K562 (cell line): ENCODE data around the gene SLCO3A1. TPM values are rescaled to one million over a fixed set of nuclear protein-coding genes. Genes with fewer than 3 reads are reported as not detected.

Source experiments
- ATAC-seq: fragments of 200-7000 bp; cut with Tn5 transposase; 3 replicates; pipeline ENCODE4 v1.9.1; 2020; ENCODE audit warnings: moderate library complexity
- BruUV-seq: library from RNA; stranded (reverse); fragments of 400-500 nt; replicated peaks from 2 replicates; lab custom pipeline; 2021; lab: Mats Ljungman, UMichigan
- CTCF ChIA-PET: fragments of 300-600 bp; formaldehyde crosslinking; extraction: SDS; loops from one replicate; lab custom pipeline; 2021; ENCODE audit warnings: low intra/inter-chr PET ratio; lab: Yijun Ruan, JAX
- POLR2A ChIA-PET: fragments of 300-600, 350-650 bp; sonication (Branson Sonifier 250); formaldehyde crosslinking; extraction: SDS; loops from one replicate; lab custom pipeline; 2021; ENCODE audit warnings: antibody characterized with exemption, inconsistent platforms; lab: Yijun Ruan, JAX
- DNase-seq, 4 experiments: peaks; one replicate each; pipeline versions ENCODE4 v3.0.0 to v3.0.0-alpha.2; 2011 to 2018; ENCODE audit warnings: low spot score in 3 of 4, mixed read lengths in 3 of 4; ENCODE audit errors: extremely low read depth in 1 of 4
- FAIRE-seq: peaks from 2 replicates; lab custom pipeline; 2011; peaks lifted over from hg19 to GRCh38; lab: Jason Lieb, UNC
- H2AFZ ChIP-seq: 2 replicates; pipeline ENCODE4 v1.6.0; 2011; ENCODE audit warnings: low read depth, low read length, control low read depth, inconsistent platforms
- H3K27ac ChIP-seq: fragments of 200-600 bp; 3 replicates; pipeline ENCODE4 v1.8.0; 2011; ENCODE audit warnings: low read depth, mild to moderate bottlenecking, control low read depth, inconsistent platforms, low read length, moderate library complexity, mixed read lengths; ENCODE audit errors: extremely low read depth
- H3K27me3 ChIP-seq, 2 experiments: fragments of 300-600 bp in 1 of 2; 2 replicates in 1 of 2; 3 replicates in 1 of 2; pipeline versions ENCODE4 v1.6.0 to v1.8.0; 2011; ENCODE audit warnings: inconsistent platforms in 2 of 2, low read length in 2 of 2, mild to moderate bottlenecking in 1 of 2, mixed read lengths in 1 of 2, moderate library complexity in 1 of 2; ENCODE audit not compliant: control insufficient read depth in 2 of 2, insufficient read depth in 2 of 2
- H3K36me3 ChIP-seq: fragments of 300-600 bp; 3 replicates; pipeline ENCODE4 v1.8.0; 2011; ENCODE audit warnings: mild to moderate bottlenecking, low read length, inconsistent platforms; ENCODE audit not compliant: control insufficient read depth, insufficient read depth
- H3K4me1 ChIP-seq, 2 experiments: fragments of 200-600 bp in 1 of 2; replicated peaks in 1 of 2; 2 replicates in 1 of 2; 3 replicates in 1 of 2; pipeline versions ENCODE4 v1.5.1 to v1.8.0; 2011; ENCODE audit warnings: inconsistent platforms in 2 of 2, low read length in 2 of 2, mild to moderate bottlenecking in 1 of 2, mixed read lengths in 1 of 2, moderate library complexity in 1 of 2; ENCODE audit not compliant: control insufficient read depth in 2 of 2, insufficient read depth in 2 of 2
- H3K4me2 ChIP-seq: 2 replicates; pipeline ENCODE4 v1.6.1; 2011; ENCODE audit warnings: low read length, control low read depth, inconsistent platforms, mixed read lengths; ENCODE audit not compliant: insufficient read depth
- H3K4me3 ChIP-seq: fragments of 200-600 bp; sonication (generic), shearing (Covaris generic); 2 replicates; pipeline ENCODE4 v1.5.1; 2016; ENCODE audit warnings: control low read depth, inconsistent platforms
- H3K79me2 ChIP-seq: fragments of 200-600 bp; 3 replicates; pipeline ENCODE4 v1.8.0; 2011; ENCODE audit warnings: low read length, inconsistent platforms; ENCODE audit not compliant: control insufficient read depth, insufficient read depth
- H3K9ac ChIP-seq, 2 experiments: 2 replicates each; pipeline versions ENCODE4 v1.6.0 to v1.6.1; 2011; ENCODE audit warnings: low read depth in 2 of 2, low read length in 2 of 2, control low read depth in 1 of 2, inconsistent platforms in 1 of 2, mild to moderate bottlenecking in 1 of 2, mixed read lengths in 1 of 2; ENCODE audit not compliant: insufficient read depth in 1 of 2
- H3K9me1 ChIP-seq: one replicate; pipeline ENCODE4 v1.6.0; 2011; ENCODE audit warnings: inconsistent platforms, mild to moderate bottlenecking, low read length, moderate library complexity; ENCODE audit not compliant: control insufficient read depth, insufficient read depth
- H3K9me3 ChIP-seq: replicated peaks from 2 replicates; pipeline ENCODE4 v1.5.1; 2011; ENCODE audit warnings: low read depth, low read length, inconsistent platforms; ENCODE audit not compliant: control insufficient read depth, insufficient read depth
- H4K20me1 ChIP-seq: replicated peaks from 2 replicates; pipeline ENCODE4 v1.6.1; 2011; ENCODE audit warnings: low read length, inconsistent platforms, mixed read lengths; ENCODE audit not compliant: control insufficient read depth, insufficient read depth
- C11orf30 ChIP-seq: fragments of 450-650 bp; IDR thresholded peaks from 2 replicates; pipeline ENCODE4 v1.6.1; 2016; ENCODE audit warnings: low read depth, mild to moderate bottlenecking
- EGR1 ChIP-seq: fragments of 450-650 bp; conservative IDR thresholded peaks from 2 replicates; pipeline ENCODE4 v1.6.1; 2017; ENCODE audit warnings: mild to moderate bottlenecking
- ILF3 ChIP-seq: fragments of 450-650 bp; IDR thresholded peaks from 2 replicates; pipeline ENCODE4 v1.6.1; 2018; ENCODE audit warnings: antibody characterized with exemption, mild to moderate bottlenecking, moderate library complexity, borderline replicate concordance
- MIER1 ChIP-seq: fragments of 450-650 bp; IDR thresholded peaks from 2 replicates; pipeline ENCODE4 v1.6.1; 2016; ENCODE audit warnings: antibody characterized with exemption, mild to moderate bottlenecking, low read depth
- NFIX ChIP-seq: fragments of 250-450 bp; sonication (Bioruptor Pico); IDR thresholded peaks from 2 replicates; pipeline ENCODE4 v1.4.0; 2020; ENCODE audit warnings: low read depth, mild to moderate bottlenecking, moderate library complexity
- NFYB ChIP-seq: IDR thresholded peaks from 2 replicates; pipeline ENCODE4 v1.6.1; 2011; ENCODE audit warnings: mild to moderate bottlenecking, moderate library complexity; ENCODE audit not compliant: insufficient read length; ENCODE audit errors: extremely low read depth
- NR2C2 ChIP-seq, 2 experiments: fragments of 200-800 bp in 1 of 2; sonication (Bioruptor generic) in 1 of 2; sonication (generic) in 1 of 2; formaldehyde crosslinking in 1 of 2; IDR thresholded peaks; 2 replicates each; pipeline versions ENCODE4 v1.6.1 to v1.8.0; 2016 to 2022; ENCODE audit warnings: mild to moderate bottlenecking in 1 of 2, missing compliant biosample characterization in 1 of 2, missing genetic modification characterization in 1 of 2, missing genetic modification reagents in 1 of 2
- RBM15 ChIP-seq: fragments of 200-400 bp; formaldehyde crosslinking; IDR thresholded peaks from 2 replicates; pipeline ENCODE4 v1.6.1; 2018; ENCODE audit warnings: mild to moderate bottlenecking, low read length, moderate library complexity; ENCODE audit not compliant: insufficient read depth
- ZNF644 ChIP-seq: fragments of 200-800 bp; sonication (Bioruptor generic); IDR thresholded peaks from 2 replicates; pipeline ENCODE4 v1.6.1; 2016; ENCODE audit warnings: low read depth, missing genetic modification characterization, missing compliant biosample characterization
- ZNF699 ChIP-seq: fragments of 250-450 bp; sonication (Bioruptor Pico); IDR thresholded peaks from 2 replicates; pipeline ENCODE4 v1.8.0; 2021; ENCODE audit warnings: mild to moderate bottlenecking, moderate library complexity; ENCODE audit not compliant: insufficient replicate concordance
- WGBS: fragments of 100-300 bp; shearing (Covaris generic); methylation state at CpG from one replicate; pipeline ENCODE4 v1.1.6; 2016; ENCODE audit warnings: low coverage, mixed read lengths; ENCODE audit not compliant: insufficient coverage; ENCODE audit errors: missing lambda C conversion rate; 5-methylcytosine and 5-hydroxymethylcytosine counted together
- in situ Hi-C: fragments of 300-500 bp; cut with MboI; formaldehyde crosslinking; loops from 4 replicates; pipeline ENCODE4 v1.15.0; 2018; ENCODE audit warnings: inconsistent platforms, mixed read lengths
- intact Hi-C: fragments of 100-400 bp; cut with micrococcal nuclease; formaldehyde crosslinking; loops from 2 replicates; pipeline ENCODE4 v1.14.2; 2022
- polyA plus RNA-seq, 8 experiments: library from polyadenylated mRNA; depleted of rRNA in 4 of 8; stranded (reverse) in 5 of 8; unstranded in 3 of 8; fragments of >200 nt; fragmentation: Nextera tagmentation in 2 of 8; fragmentation: Illumina TruSeq in 1 of 8; extraction: Ambion mirVana in 2 of 8; extraction: Trizol in 1 of 8; gene quantifications; 2 replicates each; pipeline versions ENCODE4 v1.2.1 to v1.2.3, GENCODE V29; 2011 to 2014; ENCODE audit warnings: inconsistent platforms in 1 of 8, missing spikeins in 1 of 8
- total RNA-seq, 7 experiments: library from RNA; depleted of rRNA in 6 of 7; stranded (reverse); fragments of >200 nt in 6 of 7; fragmentation: Illumina TruSeq in 2 of 7; extraction: Trizol in 2 of 7; gene quantifications; 2 replicates each; pipeline versions ENCODE4 v1.2.1 to v1.2.3, GENCODE V29; 2011 to 2021; ENCODE audit warnings: low replicate concordance in 1 of 7
- TF ChIP-seq, protein P1 (sequence below): fragments of 150-350 bp; conservative IDR thresholded peaks from 2 replicates; pipeline ENCODE4 v1.6.1; 2014; ENCODE audit warnings: low read length

Gene SLCO3A1
- total and polyA plus RNA-seq, 9 of the 15 experiments (the other 6 are each of a cell fraction or from before 2014, with no cell fraction given) = 0.01 to 0.84 (median 0.06) TPM; not detected in 3

DNA sequence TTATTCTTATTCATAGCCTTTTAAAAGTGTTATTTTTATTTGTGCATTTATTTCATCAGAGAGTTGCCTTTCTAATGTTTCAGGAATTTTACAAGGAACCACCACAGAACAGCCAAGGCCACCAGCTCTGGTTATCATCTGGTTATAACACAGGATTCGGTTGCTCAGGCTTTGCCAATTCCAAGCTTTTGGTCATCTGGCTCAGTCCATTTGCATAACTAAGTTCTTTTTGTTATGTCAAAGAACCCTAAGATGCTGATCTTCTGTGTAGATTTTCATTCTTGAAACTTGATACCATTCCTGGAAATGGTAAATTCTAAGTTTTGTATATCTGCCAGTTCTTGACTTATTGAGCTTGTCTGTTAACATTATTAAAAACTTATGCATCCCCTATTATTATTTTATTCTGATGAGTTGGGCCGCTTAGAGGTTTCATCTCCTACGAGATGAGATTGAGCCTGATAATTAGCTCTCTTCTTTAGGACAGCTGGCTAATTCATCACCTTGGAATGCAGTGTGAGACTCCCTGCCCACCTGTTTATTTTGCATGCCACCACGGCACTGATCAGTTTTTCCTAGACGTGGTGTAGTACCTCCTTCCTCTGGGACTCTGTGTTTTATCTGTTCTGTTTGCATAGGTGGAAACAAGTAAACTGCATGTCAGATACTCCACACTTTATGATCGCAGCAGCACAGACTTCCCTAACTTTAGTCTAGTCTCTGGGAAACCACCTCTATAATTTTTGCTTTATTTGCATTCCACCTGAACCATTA lies 264.8 kb downstream of the SLCO3A1 start:
- CTCF ChIA-PET = no interaction called here
- WGBS = under 1% methylated on average over 6 of the region's 6 CpGs

More for the DNA sequence above, 264.8 kb downstream of the SLCO3A1 start:
- Histone ChIP-seq H3K4me3 (no peak overlapping the region), H2AFZ (no peak overlapping the region), H3K36me3 (no peaks in the 10 kb centered on the region), H4K20me1 (no peaks in the 10 kb centered on the region), H3K4me1 (no peaks in the 10 kb centered on the region), H3K79me2 (no peaks in the 10 kb centered on the region), H3K27ac (no peak overlapping the region), H3K9me3 (no peaks in the 10 kb centered on the region), H3K9ac (no peak overlapping the region), H3K4me2 (no peak overlapping the region), H3K27me3 (no peaks in the 10 kb centered on the region; a peak in 1 of 5 replicates), H3K9me1 (no peaks in the 10 kb centered on the region)
- intact Hi-C loops (no loop called here), in situ Hi-C loops (no loop called here)
- TF ChIP-seq ILF3 = no peak
- no peak for TF ChIP-seq ZNF644 (tag)
- TF ChIP-seq MIER1 = no peak
- no peak for TF ChIP-seq ZNF699 (CRISPR knock-in tag)
- TF ChIP-seq C11orf30 = no peak
- TF ChIP-seq, protein P1, sequence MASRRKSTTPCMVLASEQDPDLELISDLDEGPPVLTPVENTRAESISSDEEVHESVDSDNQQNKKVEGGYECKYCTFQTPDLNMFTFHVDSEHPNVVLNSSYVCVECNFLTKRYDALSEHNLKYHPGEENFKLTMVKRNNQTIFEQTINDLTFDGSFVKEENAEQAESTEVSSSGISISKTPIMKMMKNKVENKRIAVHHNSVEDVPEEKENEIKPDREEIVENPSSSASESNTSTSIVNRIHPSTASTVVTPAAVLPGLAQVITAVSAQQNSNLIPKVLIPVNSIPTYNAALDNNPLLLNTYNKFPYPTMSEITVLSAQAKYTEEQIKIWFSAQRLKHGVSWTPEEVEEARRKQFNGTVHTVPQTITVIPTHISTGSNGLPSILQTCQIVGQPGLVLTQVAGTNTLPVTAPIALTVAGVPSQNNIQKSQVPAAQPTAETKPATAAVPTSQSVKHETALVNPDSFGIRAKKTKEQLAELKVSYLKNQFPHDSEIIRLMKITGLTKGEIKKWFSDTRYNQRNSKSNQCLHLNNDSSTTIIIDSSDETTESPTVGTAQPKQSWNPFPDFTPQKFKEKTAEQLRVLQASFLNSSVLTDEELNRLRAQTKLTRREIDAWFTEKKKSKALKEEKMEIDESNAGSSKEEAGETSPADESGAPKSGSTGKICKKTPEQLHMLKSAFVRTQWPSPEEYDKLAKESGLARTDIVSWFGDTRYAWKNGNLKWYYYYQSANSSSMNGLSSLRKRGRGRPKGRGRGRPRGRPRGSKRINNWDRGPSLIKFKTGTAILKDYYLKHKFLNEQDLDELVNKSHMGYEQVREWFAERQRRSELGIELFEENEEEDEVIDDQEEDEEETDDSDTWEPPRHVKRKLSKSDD = no peak
- TF ChIP-seq EGR1 = no peak
- TF ChIP-seq NFYB = no peak
- no peak for TF ChIP-seq NFIX (CRISPR knock-in tag)
- TF ChIP-seq NR2C2 (CRISPR knock-in tag; IDR thresholded peaks at IDR 0.05) = no peak
- no peak for TF ChIP-seq NR2C2 (tag; IDR thresholded peaks at IDR 0.05)
- TF ChIP-seq RBM15 = no peak
- ATAC-seq = no peak
- POLR2A ChIA-PET = no interaction called here
- no peak for FAIRE-seq
- no TSS peak for BruUV-seq
- DNase-seq = no peak
